HEK293 (cell line): Measurements from ENCODE around the gene EIF1.

Experiments used
- REST ChIP-seq: fragments of 450-650 bp; formaldehyde crosslinking; IDR thresholded peaks from 2 replicates; pipeline ENCODE4 v1.5.1; 2016; ENCODE audit warnings: missing biosample characterization, missing genetic modification characterization
- SALL2 ChIP-seq: fragments of 450-650 bp; formaldehyde crosslinking; IDR thresholded peaks from 2 replicates; pipeline ENCODE4 v1.5.0; 2017; ENCODE audit warnings: missing biosample characterization, mild to moderate bottlenecking, missing genetic modification characterization, borderline replicate concordance
- SETDB1 ChIP-seq: IDR thresholded peaks from one replicate; pipeline ENCODE4 v1.6.1; 2017; ENCODE audit warnings: mild to moderate bottlenecking, low read length, moderate library complexity, mixed read lengths; ENCODE audit not compliant: insufficient read length
- ZFP41 ChIP-seq: fragments of 450-650 bp; formaldehyde crosslinking; IDR thresholded peaks from 2 replicates; pipeline ENCODE4 v1.5.1; 2016; ENCODE audit warnings: missing biosample characterization, missing genetic modification characterization, borderline replicate concordance
- ZNF133 ChIP-seq: fragments of 450-650 bp; formaldehyde crosslinking; IDR thresholded peaks from 2 replicates; pipeline ENCODE4 v1.5.1; 2016; ENCODE audit warnings: missing biosample characterization, missing genetic modification characterization
- ZNF501 ChIP-seq: fragments of 450-650 bp; formaldehyde crosslinking; IDR thresholded peaks from 2 replicates; pipeline ENCODE4 v1.5.1; 2016; ENCODE audit warnings: missing biosample characterization, missing genetic modification characterization
- ZNF521 ChIP-seq: fragments of 450-650 bp; formaldehyde crosslinking; IDR thresholded peaks from 2 replicates; pipeline ENCODE4 v1.5.1; 2017; ENCODE audit warnings: missing biosample characterization, mild to moderate bottlenecking, missing genetic modification characterization
- ZNF670 ChIP-seq: fragments of 450-650 bp; formaldehyde crosslinking; IDR thresholded peaks from 2 replicates; pipeline ENCODE4 v1.5.1; 2016; ENCODE audit warnings: missing biosample characterization, missing genetic modification characterization, low read depth
- ZNF677 ChIP-seq: fragments of 450-650 bp; IDR thresholded peaks from 2 replicates; pipeline ENCODE4 v1.5.0; 2018; ENCODE audit warnings: missing biosample characterization, mild to moderate bottlenecking, missing genetic modification characterization, moderate library complexity
- ZNF701 ChIP-seq: fragments of 450-650 bp; formaldehyde crosslinking; IDR thresholded peaks from 2 replicates; pipeline ENCODE4 v1.5.1; 2016; ENCODE audit warnings: missing biosample characterization, missing genetic modification characterization
- ZNF76 ChIP-seq: fragments of 450-650 bp; formaldehyde crosslinking; IDR thresholded peaks from 2 replicates; pipeline ENCODE4; 2016; ENCODE audit warnings: low read depth, missing biosample characterization, missing genetic modification characterization, borderline replicate concordance
- ZNF777 ChIP-seq: fragments of 450-650 bp; formaldehyde crosslinking; IDR thresholded peaks from 2 replicates; pipeline ENCODE4 v1.5.1; 2017; ENCODE audit warnings: missing biosample characterization, missing genetic modification characterization, borderline replicate concordance
- TF ChIP-seq, protein P1 (sequence below): fragments of 450-650 bp; formaldehyde crosslinking; IDR thresholded peaks from 2 replicates; pipeline ENCODE4 v1.5.1; 2016; ENCODE audit warnings: missing biosample characterization, missing genetic modification characterization
- TF ChIP-seq, protein P2 (sequence below): fragments of 450-650 bp; formaldehyde crosslinking; IDR thresholded peaks from 2 replicates; pipeline ENCODE4 v1.5.1; 2016; ENCODE audit warnings: missing biosample characterization, missing genetic modification characterization

DNA sequence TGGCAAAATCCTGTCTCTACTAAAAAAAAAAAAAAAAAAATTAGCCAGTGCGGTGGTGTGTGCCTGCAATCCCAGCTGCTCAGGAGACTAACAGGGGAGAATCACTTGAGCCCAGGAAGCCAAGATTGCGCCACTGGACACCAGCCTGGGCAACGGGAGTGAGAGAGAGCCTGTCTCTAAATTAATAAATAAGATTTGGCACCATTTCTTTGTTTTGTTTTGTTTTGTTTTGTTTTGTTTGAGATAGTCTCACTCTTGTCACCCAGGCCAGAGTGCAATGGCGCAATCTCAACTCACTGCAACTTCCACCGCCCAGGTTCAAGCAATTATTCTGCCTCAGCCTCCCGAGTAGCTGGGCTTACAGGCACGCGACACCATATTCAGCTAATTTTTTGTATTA, 14.0 kb downstream of the EIF1 start:
- TF ChIP-seq ZNF501 (tag by site-specific recombination) (no peak), ZNF701 (tag by site-specific recombination) (no peak), ZNF777 (tag by site-specific recombination) (no peak), SALL2 (no peak), SETDB1 (no peak), ZNF76 (tag by site-specific recombination) (no peak), REST (tag by site-specific recombination) (no peak), ZNF677 (tag by site-specific recombination) (no peak), ZNF670 (no peak), ZNF521 (tag by site-specific recombination) (no peak), ZFP41 (tag by site-specific recombination) (no peak), ZNF133 (tag by site-specific recombination) (no peak)
- TF ChIP-seq, protein P1, sequence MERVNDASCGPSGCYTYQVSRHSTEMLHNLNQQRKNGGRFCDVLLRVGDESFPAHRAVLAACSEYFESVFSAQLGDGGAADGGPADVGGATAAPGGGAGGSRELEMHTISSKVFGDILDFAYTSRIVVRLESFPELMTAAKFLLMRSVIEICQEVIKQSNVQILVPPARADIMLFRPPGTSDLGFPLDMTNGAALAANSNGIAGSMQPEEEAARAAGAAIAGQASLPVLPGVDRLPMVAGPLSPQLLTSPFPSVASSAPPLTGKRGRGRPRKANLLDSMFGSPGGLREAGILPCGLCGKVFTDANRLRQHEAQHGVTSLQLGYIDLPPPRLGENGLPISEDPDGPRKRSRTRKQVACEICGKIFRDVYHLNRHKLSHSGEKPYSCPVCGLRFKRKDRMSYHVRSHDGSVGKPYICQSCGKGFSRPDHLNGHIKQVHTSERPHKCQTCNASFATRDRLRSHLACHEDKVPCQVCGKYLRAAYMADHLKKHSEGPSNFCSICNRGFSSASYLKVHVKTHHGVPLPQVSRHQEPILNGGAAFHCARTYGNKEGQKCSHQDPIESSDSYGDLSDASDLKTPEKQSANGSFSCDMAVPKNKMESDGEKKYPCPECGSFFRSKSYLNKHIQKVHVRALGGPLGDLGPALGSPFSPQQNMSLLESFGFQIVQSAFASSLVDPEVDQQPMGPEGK (tag by site-specific recombination): no peak
- TF ChIP-seq, protein P2, sequence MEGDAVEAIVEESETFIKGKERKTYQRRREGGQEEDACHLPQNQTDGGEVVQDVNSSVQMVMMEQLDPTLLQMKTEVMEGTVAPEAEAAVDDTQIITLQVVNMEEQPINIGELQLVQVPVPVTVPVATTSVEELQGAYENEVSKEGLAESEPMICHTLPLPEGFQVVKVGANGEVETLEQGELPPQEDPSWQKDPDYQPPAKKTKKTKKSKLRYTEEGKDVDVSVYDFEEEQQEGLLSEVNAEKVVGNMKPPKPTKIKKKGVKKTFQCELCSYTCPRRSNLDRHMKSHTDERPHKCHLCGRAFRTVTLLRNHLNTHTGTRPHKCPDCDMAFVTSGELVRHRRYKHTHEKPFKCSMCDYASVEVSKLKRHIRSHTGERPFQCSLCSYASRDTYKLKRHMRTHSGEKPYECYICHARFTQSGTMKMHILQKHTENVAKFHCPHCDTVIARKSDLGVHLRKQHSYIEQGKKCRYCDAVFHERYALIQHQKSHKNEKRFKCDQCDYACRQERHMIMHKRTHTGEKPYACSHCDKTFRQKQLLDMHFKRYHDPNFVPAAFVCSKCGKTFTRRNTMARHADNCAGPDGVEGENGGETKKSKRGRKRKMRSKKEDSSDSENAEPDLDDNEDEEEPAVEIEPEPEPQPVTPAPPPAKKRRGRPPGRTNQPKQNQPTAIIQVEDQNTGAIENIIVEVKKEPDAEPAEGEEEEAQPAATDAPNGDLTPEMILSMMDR (tag by site-specific recombination): no peak
